ENCODE measurements around the gene KCNQ1.
"Not testable (repeated sequence)": the region's sequence is repeated elsewhere in the genome, so short reads cannot be mapped to it uniquely, and the experiment has no call there.

Gene KCNQ1

DNA sequence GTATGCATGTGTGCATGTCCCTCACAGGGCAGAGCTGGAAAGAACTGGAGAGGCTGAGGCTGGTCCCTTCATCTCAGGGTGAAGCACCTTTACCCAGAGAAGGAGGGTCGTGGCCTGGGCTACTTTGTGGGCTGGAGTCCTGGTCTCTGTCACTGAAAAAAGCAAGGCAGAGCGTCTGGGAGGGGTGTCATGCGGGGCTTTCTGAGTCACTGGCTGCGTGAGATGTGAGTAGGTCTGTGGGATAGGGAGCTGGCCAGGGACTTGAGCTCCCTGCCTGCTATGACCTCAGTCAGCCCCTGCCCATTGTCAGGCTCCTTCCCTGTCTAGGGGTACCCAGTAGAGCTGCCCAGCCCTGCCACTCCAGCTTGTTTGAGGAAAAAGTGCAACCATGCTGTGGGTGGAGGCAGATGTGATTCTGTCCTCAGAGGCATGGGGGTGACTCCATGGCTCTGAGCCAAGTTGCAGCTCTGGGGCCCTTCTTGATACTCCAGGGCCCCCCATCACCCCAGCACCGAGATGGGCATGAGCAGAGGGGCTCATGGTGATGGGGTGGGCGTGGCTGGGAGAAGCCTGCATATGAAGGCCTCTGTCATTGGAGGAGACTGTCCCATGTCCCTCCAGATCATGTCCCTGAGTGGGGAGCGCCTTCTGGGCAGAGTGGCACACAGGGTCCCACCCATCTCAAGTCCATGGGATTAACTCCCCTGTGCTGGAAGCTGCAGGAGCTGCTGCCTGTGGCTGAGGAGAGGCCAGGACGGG lies 27.8 kb downstream of the KCNQ1 start:
- DNase-seq (ENCODE audit: low read depth): no peak

DNA sequence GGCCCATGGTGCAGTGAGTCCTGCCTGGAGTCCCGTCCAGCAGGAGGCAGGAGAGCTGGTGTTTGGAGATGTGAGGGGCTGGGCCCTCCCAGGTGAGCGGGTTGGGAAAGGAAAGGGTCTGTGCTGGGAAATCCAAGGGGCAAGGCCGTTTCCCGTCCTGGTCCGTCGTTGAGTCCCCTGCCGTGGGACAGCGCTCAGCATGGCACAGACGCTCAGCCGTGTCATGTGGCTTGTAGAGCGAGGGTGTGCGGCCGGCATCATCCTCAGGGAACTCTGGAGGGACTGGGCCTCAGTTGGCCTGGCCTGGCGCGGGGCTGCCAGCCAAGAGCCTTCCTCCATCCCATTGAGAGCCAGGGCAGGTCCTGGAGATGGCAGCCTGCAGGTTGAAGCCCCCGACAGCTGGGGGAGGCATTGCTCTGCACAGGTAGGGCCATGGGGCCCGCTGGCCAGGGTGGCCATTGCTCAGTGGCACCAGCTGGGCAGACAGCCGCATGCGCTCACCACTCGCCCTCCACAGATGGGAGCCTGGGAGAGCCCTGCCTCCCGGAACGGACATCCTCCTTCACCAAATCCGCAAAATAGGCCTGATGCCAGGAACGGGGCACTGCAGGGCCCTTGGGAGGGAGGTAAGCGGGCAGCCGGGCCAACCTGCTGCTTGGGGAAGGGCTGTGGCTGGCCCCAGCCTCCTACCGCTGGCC lies 28.7 kb downstream of the KCNQ1 start:
- DNase-seq (ENCODE audit: low read depth): no peak

DNA sequence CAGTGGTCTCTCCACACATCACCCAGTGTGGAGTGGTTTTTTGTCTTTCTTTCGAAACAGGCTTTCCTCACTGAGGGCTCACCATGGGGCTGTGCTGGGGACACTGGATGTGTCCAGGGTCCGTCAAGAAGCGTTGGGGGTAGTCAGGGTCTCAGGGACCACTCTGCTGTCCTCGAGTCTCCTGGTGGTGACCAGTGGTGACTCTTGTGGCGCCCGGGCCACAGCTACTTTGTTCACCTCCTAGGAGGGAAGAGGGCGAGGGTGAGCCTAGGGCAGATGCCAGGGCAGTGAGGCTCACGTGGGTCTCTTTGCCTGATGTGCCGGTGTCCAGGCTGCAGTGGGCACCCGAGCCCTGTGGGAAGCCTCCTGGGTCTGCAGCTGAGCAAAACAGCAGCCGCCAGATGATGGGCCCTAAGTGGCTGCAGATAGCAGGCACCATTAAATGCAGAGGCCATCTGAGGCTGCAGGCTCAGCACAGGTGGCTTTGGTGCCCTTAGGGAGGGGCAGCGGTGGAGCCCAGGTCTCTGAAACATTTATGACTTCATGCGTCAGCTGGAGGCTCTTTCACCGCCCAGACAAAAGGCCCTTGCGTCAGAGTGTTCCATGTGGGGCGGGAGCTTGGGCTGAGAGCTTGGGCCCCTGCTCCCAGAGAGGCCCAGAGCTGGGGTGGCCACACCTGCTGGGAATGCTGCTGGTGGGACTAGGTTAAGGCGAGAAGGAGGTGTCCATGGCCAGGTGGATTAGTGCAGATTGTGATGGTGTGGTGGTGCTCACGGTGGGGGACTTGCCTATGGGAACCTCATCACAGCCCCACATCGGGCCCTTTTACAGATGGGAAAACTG lies 29.5 kb downstream of the KCNQ1 start:
- no peak for DNase-seq (ENCODE audit: low read depth)

DNA sequence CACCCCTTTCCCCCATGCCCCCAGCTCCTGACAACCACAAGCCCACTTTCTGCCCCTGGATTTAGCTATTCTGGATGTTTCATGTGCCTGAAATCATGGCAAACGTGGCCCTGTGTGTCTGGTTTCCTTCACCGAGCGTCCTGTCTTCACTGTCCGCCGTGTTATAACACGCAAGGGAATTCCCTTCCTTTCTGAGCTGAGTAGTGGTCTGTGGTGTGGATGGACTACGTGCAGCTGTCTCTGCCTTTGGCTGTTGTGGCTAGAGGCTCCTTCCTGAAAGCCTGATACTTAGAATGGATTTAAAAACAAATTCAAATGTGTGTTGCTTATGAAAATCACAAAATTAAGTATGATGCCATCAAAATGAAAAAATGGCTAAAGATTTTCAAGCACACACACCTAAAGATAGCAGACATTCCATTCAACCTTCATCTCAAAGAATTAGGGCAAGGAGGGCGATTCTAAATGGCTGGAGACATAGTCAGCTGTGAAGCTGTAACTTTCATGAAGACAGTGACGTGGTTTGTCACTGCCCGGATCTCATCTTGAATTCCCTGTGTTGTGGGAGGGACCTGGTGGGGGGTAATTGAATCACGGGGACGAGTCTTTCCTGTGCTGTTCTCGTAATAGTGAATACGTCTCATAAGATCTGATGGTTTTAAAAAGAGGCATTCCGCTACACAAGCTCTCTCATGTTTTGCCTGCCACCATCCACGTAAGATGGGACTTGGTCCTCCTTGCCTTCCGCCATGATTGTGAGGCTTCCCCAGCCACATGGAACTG lies 30.5 kb downstream of the KCNQ1 start:
- DNase-seq (ENCODE audit: low read depth): no peak

DNA sequence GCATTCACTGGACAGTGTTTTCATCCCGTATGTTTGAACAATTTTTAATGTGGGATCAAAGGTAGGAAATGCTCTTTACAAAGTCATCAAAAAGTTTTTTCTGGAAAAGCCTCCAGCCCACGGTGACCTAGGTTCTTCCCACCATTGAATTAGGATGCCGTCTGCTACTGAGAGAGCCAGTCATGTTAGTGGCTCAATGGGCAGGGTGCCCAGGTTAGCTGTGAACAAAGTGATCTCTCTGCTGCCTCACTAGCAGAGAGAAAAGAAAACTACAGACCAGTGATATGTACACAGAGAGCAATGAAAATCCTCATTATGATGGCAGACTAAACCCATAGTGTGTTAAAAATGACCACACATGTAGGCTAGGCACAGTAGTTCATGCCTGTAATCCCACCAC lies 32.4 kb downstream of the KCNQ1 start:
- no peak for DNase-seq (ENCODE audit: low read depth)

DNA sequence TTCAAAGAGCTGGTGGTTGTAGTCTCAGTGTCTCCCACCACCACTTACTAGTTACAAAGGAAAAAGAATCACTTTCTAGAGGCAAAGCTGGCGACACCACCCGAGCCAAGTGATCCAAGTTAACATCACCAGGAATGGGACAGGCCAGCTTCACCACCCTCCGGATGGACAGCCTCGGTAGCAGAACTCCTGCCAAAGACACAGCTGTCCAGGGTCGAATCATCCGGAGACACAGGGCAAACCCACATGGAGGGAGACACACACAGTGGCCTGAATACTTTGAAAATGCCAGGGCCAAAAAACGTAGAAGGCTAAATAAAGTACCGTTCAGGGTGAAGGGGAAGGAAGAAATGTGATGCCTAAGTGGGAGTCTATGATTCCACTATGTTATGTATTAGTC lies 33.1 kb downstream of the KCNQ1 start:
- DNase-seq (ENCODE audit: low read depth): no peak

DNA sequence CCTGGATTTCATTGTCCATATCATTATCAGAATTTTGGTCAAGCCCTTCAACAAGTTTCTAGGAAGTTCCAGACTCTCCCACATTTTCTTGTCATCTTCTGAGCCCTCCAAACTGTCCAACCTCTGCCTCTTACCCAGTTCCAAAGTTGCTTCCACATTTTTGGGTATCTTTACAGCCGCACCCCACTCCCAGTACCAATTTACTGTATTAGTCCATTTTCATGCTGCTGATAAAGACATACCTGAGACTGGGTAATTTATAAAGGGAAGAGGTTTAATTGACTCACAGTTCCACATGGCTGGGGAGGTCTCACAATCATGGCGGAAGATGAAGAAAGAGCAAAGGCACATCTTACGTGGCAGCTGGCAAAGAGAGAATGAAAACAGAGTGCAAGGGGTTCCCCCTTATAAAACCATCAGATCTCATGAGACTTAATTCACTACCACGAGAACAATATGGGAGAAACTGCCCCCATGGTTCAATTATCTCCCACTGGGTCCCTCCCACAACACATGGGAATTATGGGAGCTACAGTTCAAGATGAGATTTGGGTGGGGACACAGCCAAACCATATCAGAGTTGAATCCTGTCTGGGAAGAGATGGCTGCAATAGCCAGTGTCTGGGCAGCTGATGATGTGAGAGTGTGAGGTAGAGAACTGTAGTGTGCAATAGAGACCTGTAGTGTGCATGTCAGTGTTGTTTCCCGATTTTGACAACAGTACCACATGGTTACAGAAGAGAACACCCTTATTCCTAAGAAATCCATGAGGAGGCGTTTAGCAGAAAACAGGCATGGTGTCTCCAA lies 35.5 kb downstream of the KCNQ1 start:
- not testable (repeated sequence) for DNase-seq (ENCODE audit: low read depth)

DNA sequence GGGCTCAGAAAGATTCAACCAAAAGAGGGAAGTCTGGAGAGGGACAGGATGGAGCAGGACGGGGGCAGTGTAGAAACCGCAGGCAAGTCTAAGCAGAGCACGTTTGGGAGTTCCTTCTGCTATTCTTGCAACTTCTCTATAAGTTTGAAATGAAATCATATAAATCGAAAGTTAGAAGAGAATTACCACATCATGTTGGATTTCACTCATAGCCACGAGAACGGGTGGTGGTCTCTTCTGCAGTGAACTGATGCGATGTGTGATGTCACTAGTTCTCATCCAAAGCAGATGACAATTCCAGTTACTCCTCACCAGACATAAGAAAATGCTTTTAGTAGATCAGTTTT lies 36.0 kb downstream of the KCNQ1 start:
- DNase-seq (ENCODE audit: low read depth): no peak

DNA sequence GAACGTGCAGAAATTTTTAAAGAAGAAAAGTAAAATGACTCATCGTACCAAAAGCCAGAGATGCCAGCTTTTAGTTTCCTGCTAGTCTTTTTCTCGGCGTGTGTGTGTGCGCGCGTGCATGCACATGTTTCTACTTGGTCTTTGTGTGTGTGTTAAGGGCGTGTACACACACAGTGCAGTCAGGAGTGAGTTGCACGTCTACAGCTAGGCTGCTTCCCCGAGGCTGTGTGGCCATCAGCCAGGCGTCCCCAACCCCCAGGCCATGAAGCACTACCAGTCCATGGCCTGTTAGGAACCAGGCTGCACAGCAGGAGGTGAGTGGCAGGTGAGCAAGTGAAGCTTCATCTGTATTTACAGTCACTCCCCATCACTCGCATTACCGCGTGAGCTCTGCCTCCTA lies 36.4 kb downstream of the KCNQ1 start:
- DNase-seq (ENCODE audit: low read depth): no peak

DNA sequence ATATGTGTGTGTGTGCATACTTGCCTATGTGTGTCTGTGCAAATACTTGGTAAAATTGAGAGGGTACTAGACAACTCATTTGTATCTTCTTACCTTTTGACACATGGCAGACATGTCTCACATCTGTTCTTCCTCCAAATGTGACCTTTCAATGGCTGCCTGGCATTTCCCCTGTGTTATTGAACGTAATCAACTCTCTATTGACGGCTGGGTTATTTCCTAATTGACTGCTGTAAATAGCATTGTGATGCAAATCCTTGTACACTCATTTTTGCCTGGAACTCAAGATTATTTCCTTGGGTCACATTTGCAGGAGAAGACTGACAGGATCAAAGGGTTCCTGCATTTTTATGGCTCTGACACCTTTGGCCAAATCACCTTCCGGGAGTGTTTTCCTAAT lies 37.4 kb downstream of the KCNQ1 start:
- DNase-seq (ENCODE audit: low read depth): no peak

DNA sequence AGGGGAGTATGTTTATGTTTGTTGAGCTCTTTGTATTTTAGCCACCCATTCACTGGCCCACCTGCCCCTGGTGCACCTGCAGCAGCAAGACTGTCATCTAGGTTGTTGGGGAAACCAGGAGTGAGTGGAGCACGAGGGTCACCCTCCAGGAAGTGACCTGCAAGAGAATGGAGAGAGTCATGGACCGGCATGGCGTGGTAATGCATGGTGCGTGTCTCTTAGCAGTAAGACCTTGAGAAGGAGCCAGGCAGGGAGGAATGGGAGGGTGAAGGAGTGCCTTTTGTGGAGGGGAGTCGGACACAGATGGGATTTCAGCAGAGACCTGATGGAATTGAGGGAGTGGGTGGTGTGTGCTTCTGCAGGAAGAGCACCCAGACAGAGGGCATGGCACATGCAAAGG lies 37.9 kb downstream of the KCNQ1 start:
- no peak for DNase-seq (ENCODE audit: low read depth)

DNA sequence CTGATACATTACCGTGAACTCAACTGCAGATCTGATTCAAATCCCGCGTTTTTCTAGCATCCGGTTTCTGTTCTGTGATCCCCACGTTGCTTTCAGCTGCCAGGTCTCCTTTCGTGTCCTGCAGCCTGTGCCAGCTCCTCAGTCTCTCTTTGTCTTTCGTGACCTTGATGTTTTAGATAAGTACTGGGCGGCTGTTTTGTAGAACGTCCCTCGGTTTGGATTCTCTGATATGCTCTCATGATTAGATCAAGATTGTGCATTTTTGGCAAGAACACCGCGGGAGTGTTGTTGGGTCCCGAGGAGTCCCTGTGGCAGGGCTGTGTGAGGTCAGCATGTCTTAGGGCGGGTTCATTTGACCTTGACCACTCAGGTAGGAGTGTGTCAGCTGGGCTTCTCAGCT lies 38.6 kb downstream of the KCNQ1 start:
- no peak for DNase-seq (ENCODE audit: low read depth)

DNA sequence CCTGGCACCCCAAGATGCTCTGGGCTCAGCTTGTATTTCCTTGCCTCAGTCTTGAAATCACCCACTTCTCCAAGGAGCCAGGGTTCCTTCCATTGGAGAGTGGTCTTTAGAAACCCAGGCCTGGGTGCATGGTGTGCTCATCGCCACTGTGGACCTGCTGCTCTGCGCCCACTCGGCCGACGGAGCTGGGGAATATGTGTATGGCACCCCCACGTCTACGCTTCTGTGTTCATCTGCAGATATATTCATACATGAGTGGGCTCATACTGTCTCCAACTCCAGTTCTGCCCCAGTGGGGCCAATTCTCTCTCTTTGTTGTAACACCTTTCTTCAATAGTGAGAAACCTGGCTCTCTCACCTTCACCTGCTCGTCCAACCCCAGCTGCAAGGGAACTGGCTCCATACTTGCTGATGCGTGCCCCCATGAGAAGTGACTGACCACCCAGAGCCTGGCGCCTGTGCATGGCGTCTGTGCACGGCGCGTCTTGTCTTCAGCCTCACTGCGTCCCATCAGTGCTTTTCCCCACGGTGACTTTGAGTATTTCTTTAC lies 39.8 kb downstream of the KCNQ1 start:
- DNase-seq (ENCODE audit: low read depth): no peak

DNA sequence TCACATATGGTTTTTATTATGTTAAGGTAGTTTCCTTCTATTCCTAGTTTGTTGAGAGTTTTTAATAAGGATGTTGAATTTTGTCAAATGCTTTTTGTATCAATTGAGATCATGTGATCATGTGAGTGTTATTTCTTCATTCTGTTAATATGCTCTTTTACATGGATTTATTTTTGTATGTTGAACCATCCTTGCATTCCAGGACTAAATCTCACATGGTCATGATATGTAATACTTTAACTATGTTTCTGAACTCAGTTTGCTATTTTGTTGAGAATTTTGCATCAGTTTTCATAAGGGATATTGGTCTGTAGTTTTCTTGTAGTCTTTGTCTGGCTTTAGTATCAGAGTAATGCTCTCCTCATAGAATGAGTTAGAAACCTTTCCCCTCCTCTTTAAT lies 43.2 kb downstream of the KCNQ1 start:
- no peak for DNase-seq (ENCODE audit: low read depth)

DNA sequence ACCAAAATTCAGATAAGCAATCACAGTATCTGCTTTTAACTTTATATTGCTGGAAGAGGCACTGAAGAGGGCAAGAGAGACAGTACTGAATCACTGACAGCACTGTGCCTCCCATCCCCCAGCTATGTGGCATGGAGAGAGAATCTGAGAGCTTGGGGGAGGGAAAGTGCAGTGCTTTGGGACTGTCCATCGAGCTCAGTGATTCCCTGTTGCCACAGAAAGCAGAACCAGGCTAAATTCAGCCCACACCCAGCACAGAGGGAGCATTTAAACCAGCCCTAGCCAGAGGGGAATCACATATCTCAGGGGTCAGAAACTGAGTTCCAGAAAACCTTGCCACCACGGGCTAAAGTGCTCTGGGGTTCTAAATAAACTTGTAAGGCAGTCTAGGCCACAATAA lies 44.3 kb downstream of the KCNQ1 start:
- DNase-seq (ENCODE audit: low read depth): no peak

DNA sequence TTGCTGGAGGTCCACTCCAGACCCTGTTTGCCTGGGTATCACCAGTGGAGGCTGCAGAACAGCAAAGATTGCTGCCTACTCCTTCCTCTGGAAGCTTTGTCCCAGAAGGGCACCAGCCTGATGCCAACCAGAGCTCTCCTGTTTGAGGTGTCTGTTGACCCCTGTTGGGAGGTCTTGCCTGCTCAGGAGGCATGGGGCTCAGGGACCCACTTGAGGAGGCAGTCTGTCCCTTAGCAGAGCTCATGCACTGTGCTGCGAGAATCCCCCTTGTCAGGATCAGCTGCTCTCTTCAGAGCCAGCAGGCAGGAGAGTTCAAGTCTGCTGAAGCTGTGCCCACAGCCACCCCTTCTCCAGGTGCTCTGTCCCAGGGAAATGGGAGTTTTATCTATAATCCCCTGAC lies 53.1 kb downstream of the KCNQ1 start:
- not testable (repeated sequence) for DNase-seq (ENCODE audit: low read depth)

DNA sequence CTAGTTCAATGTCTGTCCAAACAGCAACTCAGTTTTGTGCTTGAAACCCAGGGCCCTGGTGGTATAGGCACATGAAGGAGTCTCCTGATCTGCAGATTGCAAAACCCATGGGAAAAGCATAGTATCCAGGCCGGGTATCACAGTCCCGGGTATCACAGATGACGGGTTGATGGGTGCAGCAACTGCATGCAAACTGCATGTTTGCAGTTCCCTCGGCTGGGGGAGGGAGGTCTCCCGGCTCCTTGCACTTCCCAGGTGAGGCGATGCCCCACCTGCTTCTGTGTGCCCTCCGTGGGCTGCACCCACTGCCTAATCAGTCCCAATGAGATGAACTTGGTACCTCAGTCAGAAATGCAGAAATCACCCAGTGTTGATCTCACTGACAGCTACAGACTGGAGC lies 53.9 kb downstream of the KCNQ1 start:
- DNase-seq (ENCODE audit: low read depth): no peak

DNA sequence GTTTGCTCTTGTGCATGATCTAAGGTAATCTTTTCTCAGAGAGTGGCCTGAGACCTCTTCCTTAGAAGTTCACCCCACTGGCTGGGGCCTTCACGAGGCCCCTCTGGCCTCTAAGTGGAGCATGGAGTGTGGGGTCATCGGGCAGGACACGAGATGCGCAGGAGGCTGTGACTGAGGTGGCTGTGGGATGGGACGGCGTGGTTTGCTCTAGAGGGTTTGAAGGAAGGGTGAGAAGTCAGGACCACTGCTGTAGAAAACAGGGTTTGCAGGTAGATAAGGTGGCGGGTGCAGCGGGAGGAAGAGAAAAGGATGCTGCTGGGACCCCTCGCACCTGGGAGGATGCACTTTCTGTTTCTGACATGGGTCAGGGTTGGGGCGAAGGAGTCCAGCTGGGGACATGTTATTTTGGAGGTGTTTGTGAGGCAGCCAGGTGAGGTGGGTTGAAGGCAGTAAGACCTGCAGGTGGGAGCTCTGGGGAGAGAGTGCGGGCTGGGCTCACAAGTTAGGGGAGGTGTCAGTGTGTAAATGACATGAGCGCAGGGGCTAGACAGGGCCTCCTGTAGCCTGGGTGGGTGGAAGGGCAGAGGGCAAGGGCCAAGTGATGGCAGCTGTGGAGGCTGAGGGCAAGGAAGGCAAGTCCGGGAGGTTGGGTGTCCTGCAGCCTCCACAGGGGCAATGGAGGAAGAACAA lies 62.5 kb downstream of the KCNQ1 start:
- DNase-seq (ENCODE audit: low read depth): no peak

DNA sequence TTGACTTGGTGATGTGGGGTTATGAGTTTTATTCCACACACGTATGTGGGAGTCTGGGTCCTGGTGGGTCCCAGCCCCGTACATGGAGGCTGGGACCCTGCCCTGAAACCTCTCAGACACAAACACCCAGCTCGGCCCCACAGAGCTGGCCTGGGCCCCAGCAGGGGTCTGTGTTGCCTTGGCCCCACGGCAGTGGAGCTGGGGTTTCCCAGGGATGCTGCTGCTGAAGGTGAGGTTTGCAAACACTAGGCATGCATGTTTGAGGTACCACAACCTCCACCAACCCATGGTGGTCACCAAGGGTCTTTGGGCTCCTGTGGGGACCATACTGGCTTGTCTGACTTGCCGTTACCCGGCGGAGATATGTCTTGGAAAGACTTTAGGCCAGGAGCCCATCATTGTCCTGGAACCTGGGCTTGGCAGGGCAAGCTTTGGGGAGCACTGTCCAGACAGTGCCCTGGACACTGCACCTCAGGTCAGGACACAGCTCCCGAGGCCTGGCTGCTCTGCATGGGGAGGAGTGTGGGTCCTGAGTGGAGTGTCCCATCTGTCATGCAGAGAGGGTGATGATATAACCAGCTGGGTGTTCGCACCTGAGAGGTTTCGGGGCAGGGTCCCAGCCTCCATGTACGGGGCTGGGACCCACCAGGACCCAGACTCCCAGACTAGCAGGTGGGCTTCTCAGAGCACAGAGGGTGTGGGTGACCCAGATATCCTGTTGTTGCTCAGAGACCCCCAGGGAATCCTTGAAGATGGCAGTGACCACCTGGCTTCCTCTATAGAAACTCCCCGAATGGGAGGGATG lies 63.3 kb downstream of the KCNQ1 start:
- no peak for DNase-seq (ENCODE audit: low read depth)

DNA sequence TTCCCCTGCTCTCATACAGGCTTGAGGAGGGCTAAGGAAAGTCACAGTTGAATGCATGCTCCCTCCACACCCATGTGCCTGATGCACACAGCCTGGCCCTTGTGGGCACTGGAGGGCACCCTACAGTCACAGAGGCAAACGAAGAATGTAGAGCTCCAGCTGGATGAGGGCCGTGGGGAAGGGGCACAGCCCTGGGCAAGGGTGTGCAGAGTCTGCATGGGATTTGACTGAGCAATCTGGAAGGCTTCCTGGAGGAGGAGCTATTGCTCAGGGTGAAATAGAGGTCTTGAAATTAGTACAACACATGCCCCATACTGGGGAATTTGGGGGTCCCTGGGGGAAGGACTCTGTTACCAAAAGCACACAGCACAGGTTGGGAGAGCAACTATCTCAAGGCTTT lies 64.0 kb downstream of the KCNQ1 start:
- no peak for DNase-seq (ENCODE audit: low read depth)

Data from activated T-helper 1 cell treated with Interleukin-2 at 50 U/mL for 16 hours (primary cell).